K562 (cell line): ENCODE data around the gene ENHO. TPM values are rescaled to one million over a fixed set of nuclear protein-coding genes. Genes with fewer than 3 reads are reported as not detected.
A peak's percentile ranks its signal among the peaks of the same experiment; 100 is the strongest.

Experiments used
- ATAC-seq: fragments of 200-7000 bp; cut with Tn5 transposase; 3 replicates; pipeline ENCODE4 v1.9.1; 2020; ENCODE audit warnings: moderate library complexity
- BruUV-seq: library from RNA; stranded (reverse); fragments of 400-500 nt; replicated peaks from 2 replicates; lab custom pipeline; 2021; lab: Mats Ljungman, UMichigan
- CTCF ChIA-PET: fragments of 300-600 bp; formaldehyde crosslinking; extraction: SDS; loops from one replicate; lab custom pipeline; 2021; ENCODE audit warnings: low intra/inter-chr PET ratio; lab: Yijun Ruan, JAX
- POLR2A ChIA-PET: fragments of 300-600, 350-650 bp; sonication (Branson Sonifier 250); formaldehyde crosslinking; extraction: SDS; loops from one replicate; lab custom pipeline; 2021; ENCODE audit warnings: antibody characterized with exemption, inconsistent platforms; lab: Yijun Ruan, JAX
- DNase-seq, 4 experiments: peaks; one replicate each; pipeline versions ENCODE4 v3.0.0 to v3.0.0-alpha.2; 2011 to 2018; ENCODE audit warnings: low spot score in 3 of 4, mixed read lengths in 3 of 4; ENCODE audit errors: extremely low read depth in 1 of 4
- FAIRE-seq: peaks from 2 replicates; lab custom pipeline; 2011; peaks lifted over from hg19 to GRCh38; lab: Jason Lieb, UNC
- H2AFZ ChIP-seq: 2 replicates; pipeline ENCODE4 v1.6.0; 2011; ENCODE audit warnings: low read depth, low read length, control low read depth, inconsistent platforms
- H3K27ac ChIP-seq: fragments of 200-600 bp; 3 replicates; pipeline ENCODE4 v1.8.0; 2011; ENCODE audit warnings: low read depth, mild to moderate bottlenecking, control low read depth, inconsistent platforms, low read length, moderate library complexity, mixed read lengths; ENCODE audit errors: extremely low read depth
- H3K27me3 ChIP-seq, 2 experiments: fragments of 300-600 bp in 1 of 2; 2 replicates in 1 of 2; 3 replicates in 1 of 2; pipeline versions ENCODE4 v1.6.0 to v1.8.0; 2011; ENCODE audit warnings: inconsistent platforms in 2 of 2, low read length in 2 of 2, mild to moderate bottlenecking in 1 of 2, mixed read lengths in 1 of 2, moderate library complexity in 1 of 2; ENCODE audit not compliant: control insufficient read depth in 2 of 2, insufficient read depth in 2 of 2
- H3K36me3 ChIP-seq: fragments of 300-600 bp; 3 replicates; pipeline ENCODE4 v1.8.0; 2011; ENCODE audit warnings: mild to moderate bottlenecking, low read length, inconsistent platforms; ENCODE audit not compliant: control insufficient read depth, insufficient read depth
- H3K4me1 ChIP-seq, 2 experiments: fragments of 200-600 bp in 1 of 2; replicated peaks in 1 of 2; 2 replicates in 1 of 2; 3 replicates in 1 of 2; pipeline versions ENCODE4 v1.5.1 to v1.8.0; 2011; ENCODE audit warnings: inconsistent platforms in 2 of 2, low read length in 2 of 2, mild to moderate bottlenecking in 1 of 2, mixed read lengths in 1 of 2, moderate library complexity in 1 of 2; ENCODE audit not compliant: control insufficient read depth in 2 of 2, insufficient read depth in 2 of 2
- H3K4me2 ChIP-seq: 2 replicates; pipeline ENCODE4 v1.6.1; 2011; ENCODE audit warnings: low read length, control low read depth, inconsistent platforms, mixed read lengths; ENCODE audit not compliant: insufficient read depth
- H3K4me3 ChIP-seq: fragments of 200-600 bp; sonication (generic), shearing (Covaris generic); 2 replicates; pipeline ENCODE4 v1.5.1; 2016; ENCODE audit warnings: control low read depth, inconsistent platforms
- H3K79me2 ChIP-seq: fragments of 200-600 bp; 3 replicates; pipeline ENCODE4 v1.8.0; 2011; ENCODE audit warnings: low read length, inconsistent platforms; ENCODE audit not compliant: control insufficient read depth, insufficient read depth
- H3K9ac ChIP-seq, 2 experiments: 2 replicates each; pipeline versions ENCODE4 v1.6.0 to v1.6.1; 2011; ENCODE audit warnings: low read depth in 2 of 2, low read length in 2 of 2, control low read depth in 1 of 2, inconsistent platforms in 1 of 2, mild to moderate bottlenecking in 1 of 2, mixed read lengths in 1 of 2; ENCODE audit not compliant: insufficient read depth in 1 of 2
- H3K9me1 ChIP-seq: one replicate; pipeline ENCODE4 v1.6.0; 2011; ENCODE audit warnings: inconsistent platforms, mild to moderate bottlenecking, low read length, moderate library complexity; ENCODE audit not compliant: control insufficient read depth, insufficient read depth
- H3K9me3 ChIP-seq: replicated peaks from 2 replicates; pipeline ENCODE4 v1.5.1; 2011; ENCODE audit warnings: low read depth, low read length, inconsistent platforms; ENCODE audit not compliant: control insufficient read depth, insufficient read depth
- H4K20me1 ChIP-seq: replicated peaks from 2 replicates; pipeline ENCODE4 v1.6.1; 2011; ENCODE audit warnings: low read length, inconsistent platforms, mixed read lengths; ENCODE audit not compliant: control insufficient read depth, insufficient read depth
- BHLHE40 ChIP-seq: IDR thresholded peaks from 2 replicates; pipeline ENCODE4 v1.6.1; 2011; ENCODE audit warnings: low read length, improper control_type of control experiment
- BRD9 ChIP-seq: fragments of 450-650 bp; IDR thresholded peaks from 2 replicates; pipeline ENCODE4 v1.6.1; 2018; ENCODE audit warnings: low read depth; ENCODE audit not compliant: partially characterized antibody
- CEBPG ChIP-seq, 3 experiments: fragments of 200-800 bp in 1 of 3; sonication (Bioruptor generic) in 1 of 3; sonication (generic) in 1 of 3; formaldehyde crosslinking in 1 of 3; IDR thresholded peaks in 2 of 3; conservative IDR thresholded peaks in 1 of 3; 2 replicates each; pipeline versions ENCODE4 v1.6.1 to v1.8.0; 2016 to 2022; ENCODE audit warnings: missing compliant biosample characterization in 2 of 3, missing genetic modification characterization in 2 of 3, mild to moderate bottlenecking in 1 of 3, missing genetic modification reagents in 1 of 3
- NFXL1 ChIP-seq: fragments of 450-650 bp; formaldehyde crosslinking; IDR thresholded peaks from 2 replicates; pipeline ENCODE4 v1.4.0; 2021; ENCODE audit warnings: mild to moderate bottlenecking
- STAG1 ChIP-seq: sonication (generic); formaldehyde crosslinking; IDR thresholded peaks from 2 replicates; pipeline ENCODE4 v1.5.0; 2020; ENCODE audit warnings: missing genetic modification reagents, borderline replicate concordance
- WGBS: fragments of 100-300 bp; shearing (Covaris generic); methylation state at CpG from one replicate; pipeline ENCODE4 v1.1.6; 2016; ENCODE audit warnings: low coverage, mixed read lengths; ENCODE audit not compliant: insufficient coverage; ENCODE audit errors: missing lambda C conversion rate; 5-methylcytosine and 5-hydroxymethylcytosine counted together
- in situ Hi-C: fragments of 300-500 bp; cut with MboI; formaldehyde crosslinking; loops from 4 replicates; pipeline ENCODE4 v1.15.0; 2018; ENCODE audit warnings: inconsistent platforms, mixed read lengths
- intact Hi-C: fragments of 100-400 bp; cut with micrococcal nuclease; formaldehyde crosslinking; loops from 2 replicates; pipeline ENCODE4 v1.14.2; 2022
- polyA plus RNA-seq, 8 experiments: library from polyadenylated mRNA; depleted of rRNA in 4 of 8; stranded (reverse) in 5 of 8; unstranded in 3 of 8; fragments of >200 nt; fragmentation: Nextera tagmentation in 2 of 8; fragmentation: Illumina TruSeq in 1 of 8; extraction: Ambion mirVana in 2 of 8; extraction: Trizol in 1 of 8; gene quantifications; 2 replicates each; pipeline versions ENCODE4 v1.2.1 to v1.2.3, GENCODE V29; 2011 to 2014; ENCODE audit warnings: inconsistent platforms in 1 of 8, missing spikeins in 1 of 8
- total RNA-seq, 7 experiments: library from RNA; depleted of rRNA in 6 of 7; stranded (reverse); fragments of >200 nt in 6 of 7; fragmentation: Illumina TruSeq in 2 of 7; extraction: Trizol in 2 of 7; gene quantifications; 2 replicates each; pipeline versions ENCODE4 v1.2.1 to v1.2.3, GENCODE V29; 2011 to 2021; ENCODE audit warnings: low replicate concordance in 1 of 7
- TF ChIP-seq, protein P1 (sequence below), 2 experiments: fragments of 450-650 bp; IDR thresholded peaks; 2 replicates each; pipeline ENCODE4 v1.6.1; 2016

The ENHO gene
- total and polyA plus RNA-seq, 9 of the 15 experiments (the other 6 are each of a cell fraction or from before 2014, with no cell fraction given), result 0.24 TPM; not detected in 8

DNA sequence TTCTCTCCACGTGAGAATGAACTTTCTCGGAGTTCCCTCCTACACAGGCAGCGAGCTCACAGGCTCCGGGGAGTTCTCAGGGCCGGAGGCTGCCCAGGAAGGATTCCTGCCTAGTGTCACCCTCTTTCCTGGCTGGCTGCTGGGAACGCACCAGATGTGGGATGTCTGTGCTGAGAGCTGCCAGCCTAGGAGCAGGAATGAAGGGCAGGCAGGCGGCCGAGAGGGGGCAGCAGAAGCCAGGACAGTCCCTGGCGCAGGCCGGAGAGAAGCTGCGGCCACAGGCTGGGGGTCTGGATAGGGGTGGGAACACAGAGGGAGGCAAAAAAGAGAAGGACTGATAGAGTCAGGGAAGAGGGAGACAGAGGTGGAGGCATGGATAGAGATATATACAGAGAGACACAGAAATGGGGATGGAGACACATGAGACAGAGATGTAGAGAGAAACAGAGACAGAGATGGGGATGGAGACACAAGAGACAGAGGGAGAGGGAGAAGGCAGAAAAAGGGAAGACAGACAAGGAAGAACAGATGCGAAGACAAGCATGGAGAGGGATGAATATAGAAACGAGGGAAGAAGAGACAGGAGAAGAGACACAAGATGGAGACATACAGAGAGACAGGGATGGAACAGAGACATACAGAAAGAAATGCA, 25.3 kb upstream of the ENHO start (continued):
- TF ChIP-seq BRD9 (no peak), CEBPG (CRISPR knock-in tag; IDR thresholded peaks at IDR 0.05) (no peak), CEBPG (tag; conservative IDR thresholded peaks at IDR 0.05 in 1 of 2, IDR thresholded peaks at IDR 0.05 in 1 of 2) (no peak)
- TF ChIP-seq, protein P1, sequence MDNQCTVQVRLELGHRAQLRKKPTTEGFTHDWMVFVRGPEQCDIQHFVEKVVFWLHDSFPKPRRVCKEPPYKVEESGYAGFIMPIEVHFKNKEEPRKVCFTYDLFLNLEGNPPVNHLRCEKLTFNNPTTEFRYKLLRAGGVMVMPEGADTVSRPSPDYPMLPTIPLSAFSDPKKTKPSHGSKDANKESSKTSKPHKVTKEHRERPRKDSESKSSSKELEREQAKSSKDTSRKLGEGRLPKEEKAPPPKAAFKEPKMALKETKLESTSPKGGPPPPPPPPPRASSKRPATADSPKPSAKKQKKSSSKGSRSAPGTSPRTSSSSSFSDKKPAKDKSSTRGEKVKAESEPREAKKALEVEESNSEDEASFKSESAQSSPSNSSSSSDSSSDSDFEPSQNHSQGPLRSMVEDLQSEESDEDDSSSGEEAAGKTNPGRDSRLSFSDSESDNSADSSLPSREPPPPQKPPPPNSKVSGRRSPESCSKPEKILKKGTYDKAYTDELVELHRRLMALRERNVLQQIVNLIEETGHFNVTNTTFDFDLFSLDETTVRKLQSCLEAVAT (IDR thresholded peaks at IDR 0.05), result 0 out of 4 replicates have a peak, but pooled peaks of 1 of the 2 experiments have one; percentile 23

- no peak overlapping the region for H3K27ac ChIP-seq
- 14% methylated on average over 13 of the region's 16 CpGs for WGBS
- no peak for FAIRE-seq
- no TSS peak for BruUV-seq
- H3K36me3 ChIP-seq, result no peaks in the 10 kb centered on the region
- intact Hi-C loops, result loop anchor here (1.0 kb wide), 1 partner anchor 110 kb away; no protein-coding TSS in a partner anchor
- peaks cover 0 to 12% of the 10 kb centered on the region in 2 experiments; a peak in 2 of 5 replicates for H3K27me3 ChIP-seq
- POLR2A ChIA-PET, result interaction anchor here (0.6 kb wide), 1 partner anchor 27 kb away, joined by 3 read pairs; no protein-coding TSS in a partner anchor
- CTCF ChIA-PET, result interaction anchor here (0.7 to 2.3 kb wide), 4 partner anchors 44 to 142 kb away, joined by 3 to 11 read pairs (median 6); no protein-coding TSS in a partner anchor
- no peaks in the 10 kb centered on the region for H3K79me2 ChIP-seq
- no peak overlapping the region for H2AFZ ChIP-seq
- DNase-seq, result peak; percentile 50 to 68 (median 57)
- H3K9ac ChIP-seq, result no peak overlapping the region
- H3K9me3 ChIP-seq, result no peaks in the 10 kb centered on the region
- ATAC-seq, result peak; percentile 93
- H3K4me1 ChIP-seq, result no peaks in the 10 kb centered on the region
- no peak overlapping the region for H3K4me3 ChIP-seq
- no peak overlapping the region for H3K4me2 ChIP-seq
- H4K20me1 ChIP-seq, result peaks cover 9% of the 10 kb centered on the region; the same call in 1 of the 2 replicates
- H3K9me1 ChIP-seq, result no peaks in the 10 kb centered on the region
- in situ Hi-C loops, result no loop called here
- TF ChIP-seq NFXL1 (CRISPR knock-in tag) (no peak), BHLHE40 (peak; percentile 88), STAG1 (CRISPR knock-in tag) (peak; percentile 29)
Measured at GRCh38 chr9:34546834-34547827, 24.3 kb upstream of the ENHO start.
